Smooth muscle cell of the brain vasculature (primary cell): ENCODE results near the gene CHST15.
A peak's percentile ranks its signal among the peaks of the same experiment; 100 is the strongest.

ENCODE experiments used
- DNase-seq: peaks from one replicate; pipeline ENCODE4 v3.0.0-alpha.2; 2012; ENCODE audit warnings: low read depth, low spot score

CHST15 gene

DNA sequence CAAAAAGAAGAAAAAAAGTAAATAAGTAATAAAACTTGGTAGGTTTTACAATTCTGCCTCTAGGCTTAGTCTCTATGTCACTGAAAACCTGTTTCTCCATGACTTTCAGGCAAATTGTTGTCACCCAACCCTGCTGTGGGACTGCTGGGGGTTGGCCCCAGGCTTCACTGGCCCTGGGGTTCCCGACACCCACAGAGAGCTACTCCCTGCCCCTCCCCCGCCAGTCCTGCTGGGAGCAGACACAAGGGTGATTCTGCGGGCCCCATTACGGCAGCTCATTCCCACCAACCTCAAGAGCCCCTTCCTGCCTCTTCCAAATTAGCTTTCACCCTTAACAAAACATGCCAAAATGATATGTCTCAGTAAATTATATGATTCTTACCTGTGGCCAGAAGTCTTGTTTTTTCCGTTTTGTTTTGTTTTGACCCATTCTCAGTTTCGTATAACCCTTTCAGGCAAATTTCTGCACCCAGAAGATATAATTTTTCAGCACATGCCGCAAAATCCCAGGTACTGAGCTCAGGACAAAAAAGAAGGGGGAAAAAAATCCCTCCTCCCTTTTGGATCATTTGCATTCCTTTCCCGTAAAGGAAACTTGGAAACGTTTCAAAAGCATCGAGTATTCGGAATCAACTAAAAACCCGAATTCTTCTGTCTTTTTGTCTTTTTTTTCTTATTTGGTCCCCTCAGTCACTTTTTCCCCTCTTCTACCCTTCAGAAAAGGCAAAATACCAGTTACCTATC lies 27.8 kb downstream of the CHST15 start:
- DNase-seq, result no peak

DNA sequence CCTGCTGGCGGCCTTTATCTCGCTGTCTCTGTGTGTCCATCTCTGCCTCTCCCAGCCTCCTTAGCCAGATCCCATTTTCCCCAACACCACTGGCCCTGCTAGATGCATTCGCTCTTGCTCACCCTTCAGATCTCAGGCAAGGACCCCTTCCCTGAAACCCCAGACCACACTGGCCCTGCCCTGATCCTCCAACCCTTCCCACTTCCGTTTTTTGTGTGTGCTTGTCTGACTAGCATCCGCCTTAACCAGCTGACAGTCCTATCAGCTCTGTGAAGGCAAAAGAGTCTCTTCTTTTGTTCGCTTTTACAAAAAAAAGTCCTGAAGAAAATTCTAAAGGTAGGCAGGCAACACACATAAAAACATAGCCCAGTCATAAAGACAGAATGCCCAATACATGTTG lies 28.7 kb downstream of the CHST15 start:
- no peak for DNase-seq

DNA sequence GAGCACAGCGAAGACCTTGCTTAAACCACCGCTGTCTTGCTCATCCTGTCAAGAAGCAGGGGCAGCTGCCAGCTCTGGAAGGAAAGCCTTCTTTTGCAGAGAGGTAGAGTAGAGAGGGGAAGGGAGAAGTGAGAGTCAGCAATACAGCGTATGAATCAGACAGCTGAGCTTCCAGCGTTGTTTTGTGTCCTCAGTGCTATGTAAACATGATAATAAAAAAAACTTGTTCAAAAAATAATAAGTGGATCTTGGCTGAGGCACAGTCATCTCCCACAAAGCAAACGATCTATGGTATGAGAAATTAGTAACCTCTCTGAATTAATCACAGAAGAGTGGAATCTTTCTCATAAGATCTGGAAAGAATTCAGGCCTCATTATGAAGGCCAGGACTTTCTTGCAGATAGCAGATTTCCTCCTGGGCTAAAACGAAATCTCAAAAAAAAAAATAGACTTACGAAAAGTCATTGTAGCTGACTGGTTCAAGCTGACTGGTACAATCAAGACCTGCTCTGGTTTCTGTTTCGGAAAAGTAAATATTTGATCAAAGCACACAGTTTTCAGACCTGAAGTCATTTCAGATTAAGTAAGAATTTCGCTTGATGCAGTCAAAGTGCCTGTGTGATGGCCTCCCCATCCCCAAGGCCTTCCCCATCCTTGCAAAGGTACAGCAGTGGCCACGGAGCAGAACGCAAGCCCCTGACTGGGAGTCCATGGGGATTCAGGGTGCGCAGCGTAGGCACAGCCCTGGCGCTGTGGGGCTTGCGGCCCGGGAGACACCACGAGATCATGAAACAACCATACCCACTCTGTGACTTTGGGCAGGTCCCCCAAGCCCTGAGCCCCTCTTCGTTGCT lies 29.4 kb downstream of the CHST15 start:
- DNase-seq, result peak; percentile 77

DNA sequence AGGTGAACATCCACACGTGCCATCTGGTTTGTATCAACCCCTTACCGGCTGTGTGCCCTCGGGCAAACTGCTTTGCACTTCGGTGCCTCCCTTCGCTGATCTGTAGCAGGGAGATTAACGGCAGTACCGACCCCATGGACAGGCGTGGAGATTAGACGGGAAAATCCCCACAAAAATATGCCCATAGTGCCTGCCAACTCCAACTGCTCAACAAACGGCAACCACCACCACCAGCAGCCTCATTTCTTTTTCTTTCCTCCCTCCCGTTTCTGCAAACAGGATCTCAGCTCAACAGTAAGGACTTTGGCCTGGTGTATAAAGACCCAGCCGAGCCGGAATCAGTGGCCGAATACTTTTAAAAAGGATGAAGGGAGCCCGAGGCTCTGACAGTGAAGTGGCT lies 31.0 kb downstream of the CHST15 start:
- no peak for DNase-seq

DNA sequence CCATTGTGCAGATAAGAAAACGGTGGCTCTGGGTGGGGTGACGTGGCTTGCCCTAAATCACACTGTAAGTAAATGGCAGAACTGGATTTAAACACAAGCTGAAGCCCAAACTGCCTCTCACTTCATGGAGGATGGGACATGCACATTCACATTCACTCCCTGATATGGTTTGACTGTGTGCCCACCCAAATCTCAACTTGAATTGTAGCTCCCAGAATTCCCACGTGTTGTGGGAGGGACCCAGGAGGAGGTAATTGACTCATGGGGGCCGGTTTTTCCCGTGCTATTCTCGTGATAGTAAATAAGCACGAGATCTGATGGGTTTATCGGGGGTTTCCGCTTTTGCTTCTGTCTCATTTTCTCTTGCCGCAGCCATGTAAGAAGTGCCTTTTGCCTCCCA lies 32.4 kb downstream of the CHST15 start:
- DNase-seq, result no peak

DNA sequence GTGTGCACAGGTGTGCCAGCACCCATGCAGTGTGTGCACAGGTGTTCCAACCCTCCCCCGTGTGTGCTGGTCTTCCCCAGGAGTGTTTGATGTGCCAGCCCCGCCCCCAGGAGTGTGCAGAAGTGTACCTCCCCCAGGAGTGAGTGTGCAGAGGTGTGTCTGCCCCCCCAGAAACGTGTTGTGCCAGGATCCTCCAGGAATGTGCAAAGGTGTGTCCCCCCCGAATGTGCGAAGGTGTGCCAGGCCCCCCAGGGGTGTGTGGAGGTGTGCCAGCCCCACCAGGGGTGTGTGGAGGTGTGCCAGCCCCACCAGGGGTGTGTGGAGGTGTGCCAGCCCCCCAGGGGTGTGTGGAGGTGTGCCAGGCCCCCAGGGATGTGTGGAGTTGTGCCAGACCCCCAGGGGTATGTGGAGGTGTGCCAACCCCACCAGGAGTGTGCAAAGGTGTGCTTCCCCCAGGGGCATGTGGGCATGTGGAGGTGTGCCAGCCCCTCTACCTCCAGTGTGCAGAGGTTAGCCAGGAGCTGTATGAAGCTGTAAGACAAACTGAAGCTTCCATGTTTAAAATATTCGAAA lies 33.2 kb downstream of the CHST15 start:
- DNase-seq, result no peak

DNA sequence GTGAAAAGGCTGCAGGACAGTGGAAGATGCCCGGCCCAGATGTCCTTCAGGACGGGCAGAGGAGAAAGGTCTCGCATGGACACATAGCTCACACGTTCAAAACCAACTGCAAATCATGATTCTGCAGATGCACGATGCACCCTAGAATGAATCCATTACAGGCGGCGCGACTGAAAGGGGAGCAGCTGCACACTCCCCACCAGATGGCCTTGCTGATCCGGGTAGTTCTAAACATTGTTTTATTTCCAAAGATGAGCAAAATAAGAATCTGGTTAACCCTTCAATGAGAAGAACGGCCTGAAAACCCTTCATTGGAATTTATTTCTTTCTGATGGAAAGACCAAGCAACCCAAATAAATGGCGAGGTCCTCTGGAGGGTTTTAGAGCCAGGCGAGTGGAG lies 33.8 kb downstream of the CHST15 start:
- DNase-seq, result no peak

DNA sequence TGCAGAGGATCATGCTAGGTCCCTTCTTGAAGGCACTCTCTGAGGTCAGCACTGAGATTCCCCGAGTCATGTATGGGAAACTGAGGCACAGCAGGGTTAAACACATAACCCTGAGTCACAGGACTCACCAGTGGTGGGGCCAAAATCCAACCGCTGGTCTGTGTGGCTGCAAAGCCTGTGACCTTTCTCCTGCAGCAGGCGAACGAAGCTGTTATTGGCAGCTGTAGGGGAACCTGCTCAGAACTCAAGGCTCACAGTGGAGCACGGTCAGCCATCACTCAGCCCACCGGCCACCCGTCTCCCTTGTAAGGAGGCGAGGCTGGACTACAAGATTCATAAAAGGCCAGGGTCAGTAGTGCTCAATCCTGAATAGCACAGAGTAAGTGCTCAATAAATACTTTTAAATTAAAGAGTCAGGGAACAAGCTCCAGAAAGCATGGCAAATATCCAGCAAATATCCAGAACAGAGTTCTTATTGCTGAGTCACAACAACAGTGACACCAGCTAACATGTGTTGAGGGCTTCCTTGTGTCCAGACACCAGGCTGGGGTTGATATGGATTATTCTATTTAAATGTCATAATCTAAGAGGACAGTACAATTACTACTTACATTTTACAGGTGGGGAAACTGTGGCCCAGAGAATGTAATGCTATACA lies 34.9 kb downstream of the CHST15 start:
- DNase-seq, result no peak

DNA sequence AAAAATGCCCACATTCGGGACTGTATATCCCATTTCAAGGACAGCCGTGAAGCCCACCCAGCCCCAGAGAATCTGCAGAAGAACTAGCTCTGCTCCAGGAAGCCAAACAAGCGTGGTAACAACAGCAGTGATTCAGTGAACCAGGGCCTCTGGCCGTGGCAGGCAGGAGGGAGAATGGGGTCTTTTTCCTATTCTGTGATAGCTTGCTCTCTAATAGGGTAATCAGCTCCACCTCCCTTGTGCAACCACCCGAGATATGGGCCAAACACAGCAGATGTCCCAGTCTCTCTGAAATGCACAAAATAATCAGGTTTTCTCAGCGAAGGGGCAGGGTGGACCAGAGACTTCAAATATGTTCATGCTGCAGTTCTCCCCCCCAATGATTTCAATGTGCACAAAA lies 35.8 kb downstream of the CHST15 start:
- DNase-seq, result no peak

DNA sequence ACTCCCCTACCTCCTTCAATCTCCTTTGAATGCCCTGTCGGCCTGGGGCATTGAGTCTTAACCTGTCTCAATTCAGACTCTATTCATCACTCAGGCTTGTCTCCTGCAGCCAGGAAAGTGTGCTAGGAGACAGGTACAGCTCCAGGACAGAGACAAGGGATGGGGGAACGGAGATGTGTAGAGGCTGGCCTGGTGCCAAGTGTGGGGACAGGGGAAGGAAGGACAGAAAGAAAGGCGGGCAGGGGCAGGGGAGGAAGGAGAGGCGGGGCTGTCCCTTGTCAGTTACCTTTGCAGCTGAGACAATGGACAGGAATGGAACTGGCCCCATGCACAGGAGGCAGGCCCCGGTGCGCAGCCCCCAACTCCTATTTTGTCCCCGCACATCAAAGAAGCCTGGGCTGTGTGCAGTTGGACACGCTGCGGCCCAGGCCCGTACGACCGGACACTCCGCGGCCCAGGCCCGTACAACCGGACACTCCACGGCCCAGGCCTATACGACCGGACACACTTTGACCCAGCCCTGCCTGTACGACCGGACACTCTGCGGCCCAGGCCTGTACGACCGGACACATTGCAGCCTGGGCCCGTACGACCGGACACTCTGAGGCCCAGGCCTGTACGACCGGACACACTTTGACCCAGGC lies 36.9 kb downstream of the CHST15 start:
- no peak for DNase-seq

DNA sequence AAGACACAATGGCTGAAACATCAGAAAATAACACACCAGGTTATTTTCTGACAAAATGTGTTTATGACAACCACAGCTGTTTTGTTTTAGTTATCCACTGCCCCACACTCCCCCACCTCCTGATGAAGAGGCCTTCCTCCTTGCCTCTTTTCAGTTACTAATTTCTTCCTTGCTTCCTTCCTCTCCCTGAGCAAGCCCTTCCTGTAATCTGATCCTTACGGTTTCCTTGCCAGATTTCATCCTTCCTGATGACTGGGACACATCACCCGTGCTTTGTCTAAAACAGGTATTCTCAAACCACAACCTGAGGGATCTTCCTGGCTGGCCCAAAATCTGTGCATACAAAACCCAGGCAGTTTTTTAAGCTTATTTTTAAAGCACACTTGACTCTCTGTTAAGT lies 39.4 kb downstream of the CHST15 start:
- DNase-seq, result no peak

DNA sequence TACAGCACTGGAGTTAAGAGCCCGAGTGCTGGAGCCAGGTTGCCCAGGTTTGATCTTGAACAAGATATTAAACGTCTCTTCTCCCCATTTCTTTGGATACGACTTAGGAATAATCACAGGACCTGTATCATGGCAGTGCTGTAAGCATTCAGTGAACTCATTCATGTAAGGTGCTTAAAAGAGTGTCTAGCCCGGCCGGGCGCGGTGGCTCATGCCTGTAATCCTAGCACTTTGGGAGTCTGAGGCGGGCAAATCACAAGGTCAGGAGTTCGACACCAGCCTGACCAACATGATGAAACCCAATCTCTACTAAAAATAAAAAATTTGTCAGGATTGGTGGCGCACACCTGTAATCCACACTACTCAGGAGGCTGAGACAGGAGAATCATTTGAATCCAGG lies 40.8 kb downstream of the CHST15 start:
- no peak for DNase-seq

DNA sequence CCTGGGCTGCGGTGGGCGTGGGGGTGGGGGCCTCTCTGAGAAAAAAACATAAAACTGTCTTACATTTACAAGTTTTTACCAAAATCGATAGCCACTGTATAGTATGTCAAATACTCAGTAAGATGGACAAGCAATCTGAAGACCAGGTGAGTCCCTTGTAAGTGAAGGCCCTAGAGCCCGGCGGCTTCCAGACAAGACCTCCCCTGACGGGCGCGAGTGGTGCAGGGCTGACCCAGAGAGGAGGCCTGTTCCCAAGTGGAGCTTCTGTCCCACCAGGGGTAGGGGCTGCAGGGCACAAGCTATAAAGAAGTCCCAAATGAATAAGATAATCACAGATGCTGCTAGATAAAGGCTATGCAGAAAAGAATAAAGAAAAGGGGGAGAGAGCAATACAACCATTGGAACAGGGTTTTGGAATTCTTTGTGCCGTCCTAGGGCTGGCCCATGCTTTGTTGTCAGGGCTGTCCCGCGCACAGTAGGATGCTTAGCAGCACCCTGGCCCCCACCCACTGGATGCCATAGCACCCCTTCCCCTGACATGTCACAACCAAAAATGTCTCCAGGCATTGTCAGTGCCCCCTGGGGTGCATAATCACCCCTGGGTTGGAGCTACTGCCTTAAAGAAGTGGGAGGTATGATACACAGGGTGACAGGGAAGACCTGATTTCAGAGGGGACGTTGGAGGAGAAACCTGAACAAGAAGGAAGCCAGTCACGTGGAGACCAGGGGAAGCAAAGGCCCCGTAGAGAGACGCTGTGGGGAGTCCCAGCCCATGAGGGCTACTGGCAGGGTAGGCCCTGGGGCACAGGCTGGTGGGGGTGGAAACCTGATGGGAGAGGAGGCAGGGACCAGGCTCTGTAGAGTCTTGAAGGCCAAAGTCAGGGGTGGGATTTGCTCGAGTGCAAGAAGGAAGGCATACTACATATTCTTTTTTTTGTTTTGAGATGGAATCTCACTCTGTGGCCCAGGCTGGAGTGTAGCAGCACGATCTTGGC lies 43.1 kb downstream of the CHST15 start:
- no peak for DNase-seq

DNA sequence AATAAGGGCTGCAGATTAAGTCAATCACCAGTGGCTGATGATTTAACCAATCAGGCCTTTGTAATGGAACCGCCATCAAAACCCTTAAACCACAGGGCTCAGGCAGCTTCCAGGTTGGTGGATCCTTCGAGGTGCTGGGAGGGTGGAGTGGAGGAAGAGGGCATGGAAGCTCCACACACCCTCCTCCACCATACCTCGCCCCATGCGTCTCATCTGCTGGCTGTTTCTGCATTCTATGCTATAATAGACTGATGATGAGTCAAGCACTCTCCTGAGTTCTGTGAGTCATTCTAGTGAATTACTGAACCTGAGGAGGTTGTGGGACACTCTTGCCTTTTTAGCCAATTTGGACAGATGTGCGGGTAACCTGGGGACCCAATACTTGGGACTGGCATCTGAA lies 43.9 kb downstream of the CHST15 start:
- DNase-seq, result no peak

DNA sequence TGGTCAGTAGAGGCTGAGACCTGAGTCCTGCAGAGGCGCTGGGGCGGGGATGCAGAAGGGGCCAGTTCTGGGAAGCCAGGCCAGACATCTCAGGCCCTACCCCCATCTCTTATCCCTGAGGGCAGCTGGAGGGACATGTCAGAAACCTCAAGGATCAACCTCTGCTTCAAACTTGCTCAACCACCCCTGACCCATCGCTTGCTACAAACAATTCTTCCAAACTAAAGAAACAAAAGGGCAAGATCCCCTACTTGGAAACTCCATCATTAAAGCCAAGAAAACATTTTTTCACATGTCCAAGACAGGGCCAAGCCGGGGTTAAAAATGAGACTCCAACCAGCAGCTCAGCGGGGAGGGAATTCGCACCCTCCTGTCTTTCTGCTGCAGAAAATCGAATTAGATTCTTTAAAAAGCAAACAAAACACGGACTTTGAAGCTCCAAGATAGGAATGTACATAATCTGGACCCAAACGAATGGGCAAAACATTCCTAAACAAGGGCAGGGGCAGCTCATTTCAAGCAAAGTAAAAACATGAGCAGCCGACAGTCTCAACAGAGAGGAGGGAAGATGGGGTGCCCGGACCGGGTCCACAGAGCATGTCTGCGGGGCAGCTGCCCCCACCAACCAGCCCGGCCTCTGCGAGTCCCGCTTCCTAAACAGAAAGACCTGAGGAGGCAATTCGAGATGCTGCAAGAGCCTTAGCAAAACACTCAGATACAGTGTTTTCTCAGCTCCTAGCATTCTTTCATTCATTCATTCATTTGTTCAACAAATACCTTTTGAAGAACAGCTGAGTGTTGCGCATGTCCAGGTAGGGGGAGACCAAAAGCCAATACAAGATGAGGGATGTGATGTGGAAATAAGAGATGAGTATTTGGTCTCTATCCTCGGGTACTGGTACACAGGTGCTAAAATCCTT lies 44.8 kb downstream of the CHST15 start:
- peak; percentile 94 for DNase-seq

DNA sequence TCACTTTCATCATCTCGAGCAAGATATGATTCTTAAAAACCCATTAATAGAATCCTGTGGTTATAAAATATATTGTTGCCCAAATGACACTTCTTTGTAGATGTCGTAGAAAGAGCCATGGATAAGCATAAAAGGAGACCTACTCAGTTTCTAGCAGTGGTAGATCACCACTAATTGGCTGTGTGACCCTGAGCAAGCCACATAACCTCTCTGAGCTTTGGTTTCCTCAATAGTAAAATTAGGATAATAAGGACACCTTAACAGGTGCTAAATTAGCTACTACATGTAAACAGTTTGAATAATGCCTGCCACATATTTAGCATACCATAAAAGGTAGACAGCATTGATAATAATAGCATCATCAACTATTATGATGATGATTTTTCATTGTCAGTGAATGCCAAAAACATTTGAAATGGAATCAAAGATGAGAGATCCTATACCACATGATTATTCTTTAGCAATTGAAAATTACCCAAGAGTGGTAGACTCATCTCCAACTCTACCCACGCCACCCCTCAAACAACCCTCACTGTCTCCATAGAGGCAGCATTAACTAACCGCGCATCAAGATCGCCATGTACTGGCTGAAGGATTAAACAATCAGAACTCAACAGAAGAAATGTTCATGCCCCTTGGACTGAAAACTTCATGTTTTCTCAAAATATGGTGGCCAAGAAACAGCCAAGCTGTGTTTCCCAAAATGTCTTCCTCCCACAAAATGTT lies 45.8 kb downstream of the CHST15 start:
- DNase-seq, result no peak

DNA sequence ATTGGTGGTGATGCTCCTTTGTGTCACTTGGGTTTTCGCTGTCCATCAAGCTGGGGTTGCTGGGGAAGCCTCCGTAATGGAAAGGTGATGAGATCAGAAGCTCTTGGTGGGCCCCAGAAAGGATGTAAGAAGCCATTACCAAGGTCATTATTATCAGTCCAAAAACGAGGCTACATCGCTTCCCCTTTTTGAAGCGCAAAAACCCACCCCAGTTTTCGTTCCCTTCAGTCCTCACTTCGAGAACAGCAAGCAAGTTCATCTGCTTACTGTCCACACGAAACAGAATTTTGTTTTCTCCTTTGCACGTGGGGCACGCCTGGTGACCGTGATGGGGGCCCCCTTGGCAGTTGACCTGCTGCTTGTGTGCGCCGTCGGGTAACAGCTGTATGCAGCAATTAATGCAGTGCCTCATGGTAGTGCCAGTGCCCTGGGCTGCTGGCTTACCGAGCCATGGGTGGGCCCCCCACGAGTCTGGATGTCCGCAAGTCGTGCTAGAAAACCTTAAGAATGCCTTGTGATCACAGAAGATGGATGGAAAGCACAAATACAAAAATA lies 47.5 kb downstream of the CHST15 start:
- no peak for DNase-seq

DNA sequence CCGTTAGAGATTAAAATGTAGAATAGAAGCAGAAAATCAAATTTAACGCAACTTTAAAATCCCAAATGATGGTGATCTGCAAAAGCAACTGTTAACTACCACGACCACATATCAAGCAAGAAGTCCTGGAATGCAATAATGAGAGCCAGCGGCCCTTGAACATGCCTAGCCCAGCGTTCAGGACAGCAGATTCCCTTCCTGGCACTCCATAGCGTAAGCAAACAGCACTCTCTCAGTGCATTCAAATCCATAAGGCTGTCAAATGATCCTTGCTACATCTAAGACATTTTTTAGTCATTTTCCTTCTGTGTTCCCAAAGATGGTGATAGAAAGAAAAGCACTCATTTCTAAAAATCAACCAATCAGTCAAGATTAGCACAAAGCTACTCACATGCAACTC lies 48.1 kb downstream of the CHST15 start:
- DNase-seq, result no peak
